Ectodermal cell (in vitro differentiated cells): ENCODE results near the gene EOMES. TPM values are rescaled to one million over a fixed set of nuclear protein-coding genes. Genes with fewer than 3 reads are reported as not detected.
"Not testable (repeated sequence)": the region's sequence is repeated elsewhere in the genome, so short reads cannot be mapped to it uniquely, and the experiment has no call there.

Experiments used
- H3K27ac ChIP-seq: 2 replicates; pipeline ENCODE4 v1.7.0; 2013; ENCODE audit warnings: mild to moderate bottlenecking, low read depth, low read length; ENCODE audit not compliant: insufficient read depth, poor library complexity, severe bottlenecking
- H3K27me3 ChIP-seq: 2 replicates; pipeline ENCODE4 v1.7.0; 2013; ENCODE audit warnings: mild to moderate bottlenecking, low read length; ENCODE audit not compliant: insufficient read depth, control insufficient read depth, poor library complexity, severe bottlenecking
- H3K36me3 ChIP-seq: one replicate; pipeline ENCODE4 v1.7.0; 2013; ENCODE audit warnings: low read length; ENCODE audit not compliant: control insufficient read depth, insufficient read depth
- H3K4me1 ChIP-seq: one replicate; pipeline ENCODE4 v1.7.0; 2013; ENCODE audit warnings: low read length; ENCODE audit not compliant: control insufficient read depth, insufficient read depth
- H3K4me3 ChIP-seq: 2 replicates; pipeline ENCODE4 v1.7.0; 2013; ENCODE audit warnings: low read depth, low read length, control low read depth; ENCODE audit not compliant: insufficient read depth
- H3K9me3 ChIP-seq: 2 replicates; pipeline ENCODE4 v1.7.0; 2013; ENCODE audit warnings: mild to moderate bottlenecking, low read length, moderate library complexity; ENCODE audit not compliant: control insufficient read depth
- whole genome bisulfite sequencing, 2 experiments: methylation state at CpG; one replicate each; pipeline ENCODE4 v1.1.7; 2013; ENCODE audit warnings: missing lambda C conversion rate in 2 of 2; 5-methylcytosine and 5-hydroxymethylcytosine counted together
- polyA plus RNA-seq, 4 experiments: library from polyadenylated mRNA; stranded (reverse); fragments of 50-300 nt; gene quantifications; one replicate each; pipeline ENCODE4 v1.2.3, GENCODE V29; 2013

The EOMES gene
- polyA plus RNA-seq (2013, experiment 1 of 4) = 0.19 TPM
- polyA plus RNA-seq (2013, experiment 2 of 4) = 0.09 TPM
- 0.11 TPM for polyA plus RNA-seq (2013, experiment 3 of 4)
- not detected for polyA plus RNA-seq (2013, experiment 4 of 4)

GRCh38 chr3:27721717-27722564 lies at the start of gene EOMES:
Gene EOMES, minus strand, starts transcription at chr3:27722323. Its CDS starts 29 bp downstream, at chr3:27722294.
- Histone ChIP-seq H3K9me3 (no peaks in the 10 kb centered on the region), H3K4me1 (peaks cover 13% of the 10 kb centered on the region), H3K27me3 (peaks cover 100% of the 10 kb centered on the region), H3K36me3 (no peaks in the 10 kb centered on the region), H3K27ac (no peak within 1 kb of the TSS), H3K4me3 (peak within 1 kb of the TSS; percentile 43)
- 1% methylated on average over 81 of the region's 81 CpGs for WGBS, 2 experiments

GRCh38 chr3:27770384-27770783 lies 48.3 kb upstream of the EOMES start:
- H3K4me3 ChIP-seq, H3K27ac ChIP-seq, H3K9me3 ChIP-seq, H3K36me3 ChIP-seq, H3K4me1 ChIP-seq, H3K27me3 ChIP-seq: not testable (repeated sequence)
- WGBS, 2 experiments = 89 to 95% methylated on average over 3 of the region's 4 CpGs

DNA sequence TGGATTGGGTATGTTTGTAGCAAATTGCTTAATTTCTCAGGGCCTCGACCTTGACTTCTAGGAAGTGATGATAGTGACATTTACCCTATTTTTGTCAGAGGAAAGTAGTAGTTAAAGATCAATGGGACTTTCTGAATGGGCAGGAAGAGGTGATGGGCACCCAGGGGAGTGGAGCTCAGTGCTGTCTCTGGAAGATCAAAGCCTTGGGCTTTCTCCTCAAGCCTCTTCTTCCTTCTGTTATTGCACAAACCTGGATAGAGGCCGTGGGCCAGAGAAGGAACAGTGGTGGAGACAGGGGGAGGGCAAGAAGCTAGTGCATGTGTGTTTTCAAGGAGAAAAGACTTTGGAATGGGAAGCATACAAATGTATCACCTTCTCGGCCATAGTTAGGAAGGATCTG lies 44.9 kb upstream of the EOMES start:
- Histone ChIP-seq H3K9me3 (no peaks in the 10 kb centered on the region), H3K36me3 (no peaks in the 10 kb centered on the region), H3K27me3 (no peaks in the 10 kb centered on the region), H3K4me3 (no peak overlapping the region), H3K27ac (no peak overlapping the region), H3K4me1 (no peaks in the 10 kb centered on the region)
- 47 to 49% methylated on average over 3 of the region's 3 CpGs for WGBS, 2 experiments

GRCh38 chr3:27758083-27758482 lies 36.0 kb upstream of the EOMES start:
- no peaks in the 10 kb centered on the region for H3K36me3 ChIP-seq
- no peaks in the 10 kb centered on the region for H3K27me3 ChIP-seq
- no peak overlapping the region for H3K4me3 ChIP-seq
- no peaks in the 10 kb centered on the region for H3K4me1 ChIP-seq
- H3K27ac ChIP-seq = no peak overlapping the region
- H3K9me3 ChIP-seq = no peaks in the 10 kb centered on the region
- 86 to 97% methylated on average over 1 of the region's 1 CpG for WGBS, 2 experiments

DNA sequence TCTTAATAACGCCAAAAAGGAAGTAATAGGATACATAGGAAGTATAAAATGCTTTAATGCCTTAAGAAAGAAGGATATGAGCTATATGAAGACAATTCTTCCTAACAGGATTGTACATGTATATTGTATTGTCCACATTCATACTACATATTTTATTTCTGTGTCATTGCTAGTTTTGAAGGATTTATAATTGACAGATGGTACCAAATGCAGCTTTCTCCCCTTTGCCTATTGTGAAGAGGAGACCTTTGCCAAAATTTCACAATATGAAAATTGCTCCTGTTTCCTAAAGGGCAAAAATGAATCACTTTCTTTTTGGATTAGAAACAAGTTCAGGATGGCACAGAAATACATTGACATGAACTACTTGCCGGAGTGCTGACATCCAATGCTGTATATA lies 34.8 kb upstream of the EOMES start:
- no peak overlapping the region for H3K4me3 ChIP-seq
- no peaks in the 10 kb centered on the region for H3K27me3 ChIP-seq
- 96 to 100% methylated on average over 1 to 2 of the region's 2 CpGs for WGBS, 2 experiments
- H3K36me3 ChIP-seq = no peaks in the 10 kb centered on the region
- no peak overlapping the region for H3K27ac ChIP-seq
- H3K4me1 ChIP-seq = no peaks in the 10 kb centered on the region
- H3K9me3 ChIP-seq = no peaks in the 10 kb centered on the region

- Histone ChIP-seq H3K27me3 (no peaks in the 10 kb centered on the region), H3K4me1 (no peaks in the 10 kb centered on the region), H3K27ac (no peak overlapping the region), H3K4me3 (no peak overlapping the region), H3K36me3 (no peaks in the 10 kb centered on the region), H3K9me3 (no peaks in the 10 kb centered on the region)
- 100% methylated on average over 1 of the region's 1 CpG for WGBS, 2 experiments
Observed at GRCh38 chr3:27752926-27753325, 30.8 kb upstream of the EOMES start.

DNA sequence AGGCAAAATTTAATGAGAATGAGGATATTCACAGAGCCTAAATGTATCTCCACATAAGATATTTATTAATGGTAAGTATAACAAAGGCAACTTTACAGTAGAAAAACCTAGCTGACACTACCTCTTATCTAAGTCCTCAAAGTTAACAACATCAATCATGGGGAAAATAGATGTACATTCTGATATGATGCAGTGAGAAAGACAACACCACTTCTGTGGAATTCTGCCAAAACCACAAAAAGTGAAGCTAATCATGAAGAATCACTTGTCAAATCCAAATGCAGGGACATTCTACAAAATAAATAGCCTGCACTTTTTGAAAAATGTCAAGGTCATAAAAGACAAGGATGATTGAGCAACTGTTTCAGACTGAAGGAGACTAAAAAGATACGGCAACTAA lies 27.5 kb upstream of the EOMES start:
- H3K36me3 ChIP-seq = no peaks in the 10 kb centered on the region
- H3K27ac ChIP-seq = no peak overlapping the region
- H3K27me3 ChIP-seq = no peaks in the 10 kb centered on the region
- no peak overlapping the region for H3K4me3 ChIP-seq
- WGBS, 2 experiments = 91 to 96% methylated on average over 1 of the region's 1 CpG
- no peaks in the 10 kb centered on the region for H3K4me1 ChIP-seq
- H3K9me3 ChIP-seq = no peaks in the 10 kb centered on the region

GRCh38 chr3:27746838-27747237 lies 24.7 kb upstream of the EOMES start:
- no peak overlapping the region for H3K27ac ChIP-seq
- 83 to 94% methylated on average over 3 of the region's 3 CpGs for WGBS, 2 experiments
- no peaks in the 10 kb centered on the region for H3K9me3 ChIP-seq
- H3K4me3 ChIP-seq = no peak overlapping the region
- H3K27me3 ChIP-seq = no peaks in the 10 kb centered on the region
- no peaks in the 10 kb centered on the region for H3K4me1 ChIP-seq
- H3K36me3 ChIP-seq = no peaks in the 10 kb centered on the region

DNA sequence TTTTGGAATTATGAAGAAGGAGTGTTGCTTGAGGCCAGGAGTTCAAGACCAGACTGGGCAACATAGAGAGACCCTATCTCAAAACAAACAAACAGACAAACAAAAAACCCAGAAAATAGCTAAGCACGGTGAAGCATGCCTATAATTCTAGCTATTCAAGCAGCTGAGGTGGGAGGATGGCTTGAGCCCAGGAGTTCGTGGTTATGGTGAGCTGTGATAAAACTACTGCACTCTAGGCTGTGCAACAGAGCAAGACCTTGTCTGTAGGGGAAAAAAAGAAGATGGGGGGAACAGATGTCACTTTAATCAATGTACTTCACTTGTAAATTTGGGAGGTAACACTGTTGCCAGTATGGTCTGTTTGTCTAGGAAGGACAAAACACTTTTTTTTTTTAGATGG lies 18.7 kb upstream of the EOMES start:
- no peaks in the 10 kb centered on the region for H3K36me3 ChIP-seq
- 87 to 91% methylated on average over 2 of the region's 2 CpGs for WGBS, 2 experiments
- H3K27me3 ChIP-seq = peaks cover under 1% of the 10 kb centered on the region
- H3K9me3 ChIP-seq = no peaks in the 10 kb centered on the region
- H3K4me1 ChIP-seq = no peaks in the 10 kb centered on the region
- no peak overlapping the region for H3K4me3 ChIP-seq
- H3K27ac ChIP-seq = no peak overlapping the region

GRCh38 chr3:27737091-27737490 lies 15.0 kb upstream of the EOMES start:
- no peak overlapping the region for H3K4me3 ChIP-seq
- H3K9me3 ChIP-seq = no peaks in the 10 kb centered on the region
- no peaks in the 10 kb centered on the region for H3K36me3 ChIP-seq
- peaks cover under 1% of the 10 kb centered on the region for H3K4me1 ChIP-seq
- H3K27me3 ChIP-seq = peaks cover 26% of the 10 kb centered on the region
- H3K27ac ChIP-seq = no peak overlapping the region
